Transverse colon (tissue), 4 donors: ENCODE results near the gene CHST13. TPM values are rescaled to one million over a fixed set of nuclear protein-coding genes. Genes with fewer than 3 reads are reported as not detected.

Source experiments
- DNase-seq: peaks from one replicate; pipeline ENCODE4 v3.0.0-alpha.2; 2019
- H3K27ac ChIP-seq, 4 donors: fragments of 200-600 bp; sonication (generic); 2 replicates each; pipeline ENCODE4 v1.5.1; 2016 to 2018; ENCODE audit warnings: inconsistent platforms in 4 of 4
- H3K27me3 ChIP-seq: fragments of 200-600 bp; sonication (generic); 2 replicates; pipeline ENCODE4 v1.5.1; 2017; ENCODE audit warnings: inconsistent platforms
- H3K36me3 ChIP-seq, 4 donors: fragments of 200-600 bp; sonication (generic); 2 replicates each; pipeline ENCODE4 v1.5.1; 2017 to 2019; ENCODE audit warnings: inconsistent platforms in 4 of 4
- H3K4me1 ChIP-seq, 4 donors: fragments of 200-600 bp; sonication (generic); 2 replicates each; pipeline ENCODE4 v1.5.1; 2017 to 2020; ENCODE audit warnings: inconsistent platforms in 4 of 4
- H3K4me3 ChIP-seq, 4 donors: fragments of 200-600 bp; sonication (generic); 1 replicate in 1 of 4; 2 replicates in 3 of 4; pipeline versions ENCODE4 v1.5.1 to v1.6.1; 2017 to 2019; ENCODE audit warnings: inconsistent platforms in 4 of 4
- H3K9me3 ChIP-seq, 2 donors: fragments of 200-600 bp; sonication (generic); 2 replicates each; pipeline ENCODE4 v1.5.1; 2017 to 2019; ENCODE audit warnings: inconsistent platforms in 2 of 2
- CTCF ChIP-seq, 5 experiments: fragments of 200-600 bp in 3 of 5; fragments of 450-650 bp in 2 of 5; sonication (generic) in 3 of 5; IDR thresholded peaks; 1 replicate in 2 of 5; 2 replicates in 3 of 5; pipeline ENCODE4 v1.5.1; 2016 to 2017; ENCODE audit warnings: antibody characterized with exemption in 5 of 5, inconsistent platforms in 3 of 5, mild to moderate bottlenecking in 2 of 5, moderate library complexity in 1 of 5
- EP300 ChIP-seq: sonication (generic); formaldehyde crosslinking; IDR thresholded peaks from one replicate; pipeline ENCODE4 v1.6.1; 2017; ENCODE audit warnings: antibody characterized with exemption, low read depth
- POLR2A ChIP-seq: fragments of 450-650 bp; IDR thresholded peaks from one replicate; pipeline ENCODE4 v1.6.1; 2016; ENCODE audit warnings: antibody characterized with exemption, mild to moderate bottlenecking, moderate library complexity
- POLR2AphosphoS5 ChIP-seq, 3 donors: sonication (generic); formaldehyde crosslinking; IDR thresholded peaks; one replicate each; pipeline ENCODE4 v1.6.1; 2016; ENCODE audit warnings: antibody characterized with exemption in 3 of 3
- WGBS, 2 donors: methylation state at CpG; one replicate each; pipeline ENCODE4 v1.1.5; 2018; ENCODE audit warnings: low coverage in 1 of 2; 5-methylcytosine and 5-hydroxymethylcytosine counted together
- in situ Hi-C, 4 donors: fragments of 200-750 bp; cut with MboI; loops; one replicate each; pipeline versions ENCODE4 v1.15.0 to v1.15.1; 2017; ENCODE audit warnings: low sequenced_read_pairs in 3 of 4, low pct_ligation_motif_present in 1 of 4, low pct_unique_long_range_greater_than_20kb in 1 of 4
- intact Hi-C: fragments of 100-400 bp; cut with DNase I; formaldehyde crosslinking; loops from one replicate; pipeline ENCODE4 v1.15.1; 2023; ENCODE audit warnings: low total_unique reads
- total RNA-seq, 4 donors: library from RNA; depleted of rRNA; stranded (reverse); fragments of >200 nt; gene quantifications; one replicate each; pipeline ENCODE4 v1.1.0, GENCODE V29; 2016

CHST13 gene
- total RNA-seq, 4 donors from 2014 or later = 2.0 to 6.4 (median 4.9) TPM; not detected in 1

GRCh38 chr3:126562737-126563276 is 38.9 kb downstream of the CHST13 start:
- no peak for TF ChIP-seq POLR2AphosphoS5 (IDR thresholded peaks at IDR 0.05)
- no peak for TF ChIP-seq POLR2A
- TF ChIP-seq CTCF (IDR thresholded peaks at IDR 0.05) = no peak
- peaks cover 0 to 4% of the 10 kb centered on the region in 2 donors for H3K9me3 ChIP-seq
- peaks cover 5% of the 10 kb centered on the region for H3K27me3 ChIP-seq
- H3K4me3 ChIP-seq = no peak overlapping the region
- intact Hi-C loops (no loop called here), in situ Hi-C loops (no loop called here)
- H3K36me3 ChIP-seq = no peaks in the 10 kb centered on the region
- no peaks in the 10 kb centered on the region for H3K4me1 ChIP-seq
- DNase-seq = no peak
- no peak overlapping the region for H3K27ac ChIP-seq
- WGBS, 2 donors = 66 to 89% methylated on average over 2 of the region's 2 CpGs

- H3K9me3 ChIP-seq = no peaks in the 10 kb centered on the region
- H3K4me3 ChIP-seq = no peak overlapping the region
- H3K4me1 ChIP-seq = no peaks in the 10 kb centered on the region
- 60 to 64% methylated on average over 4 to 10 of the region's 10 CpGs for WGBS, 2 donors
- intact Hi-C loops (no loop called here), in situ Hi-C loops (no loop called here)
- DNase-seq = no peak
- H3K27ac ChIP-seq = no peak overlapping the region
- peaks cover 5% of the 10 kb centered on the region for H3K27me3 ChIP-seq
- no peaks in the 10 kb centered on the region for H3K36me3 ChIP-seq
- no peak for TF ChIP-seq CTCF (IDR thresholded peaks at IDR 0.05)
- TF ChIP-seq POLR2A = no peak
- TF ChIP-seq EP300 = no peak
- no peak for TF ChIP-seq POLR2AphosphoS5 (IDR thresholded peaks at IDR 0.05)
Observed at GRCh38 chr3:126567696-126568438, 43.9 kb downstream of the CHST13 start.

GRCh38 chr3:126568776-126569342 is 44.9 kb downstream of the CHST13 start:
- 73 to 86% methylated on average over 2 to 3 of the region's 3 CpGs for WGBS, 2 donors
- Histone ChIP-seq H3K27me3 (peaks cover 5% of the 10 kb centered on the region), H3K4me3 (no peak overlapping the region), H3K4me1 (no peaks in the 10 kb centered on the region), H3K27ac (no peak overlapping the region), H3K9me3 (no peaks in the 10 kb centered on the region), H3K36me3 (no peaks in the 10 kb centered on the region)
- in situ Hi-C loops = no loop called here
- no peak for DNase-seq
- TF ChIP-seq POLR2A = no peak
- TF ChIP-seq POLR2AphosphoS5 (IDR thresholded peaks at IDR 0.05) = no peak
- TF ChIP-seq CTCF (IDR thresholded peaks at IDR 0.05) = no peak
- TF ChIP-seq EP300 = no peak
- intact Hi-C loops = no loop called here

GRCh38 chr3:126569390-126569975 is 45.5 kb downstream of the CHST13 start:
- no peak for DNase-seq
- in situ Hi-C loops = no loop called here
- intact Hi-C loops = no loop called here
- Histone ChIP-seq H3K27me3 (peaks cover 5% of the 10 kb centered on the region), H3K36me3 (no peaks in the 10 kb centered on the region), H3K4me1 (no peaks in the 10 kb centered on the region), H3K9me3 (no peaks in the 10 kb centered on the region), H3K4me3 (no peak overlapping the region), H3K27ac (no peak overlapping the region)
- TF ChIP-seq CTCF (IDR thresholded peaks at IDR 0.05) = no peak
- TF ChIP-seq POLR2A = no peak
- no peak for TF ChIP-seq EP300
- no peak for TF ChIP-seq POLR2AphosphoS5 (IDR thresholded peaks at IDR 0.05)
- WGBS, 2 donors = 85 to 86% methylated on average over 3 to 9 of the region's 9 CpGs
